Activated T-cell treated with anti-CD3 and anti-CD28 coated beads, Interleukin-2, amount 50 U/mL, for 1 hour (primary cell): ENCODE measurements around the gene AMFR.

Experiments used
- DNase-seq: peaks from one replicate; pipeline ENCODE4 v3.0.0-alpha.2; 2020

AMFR gene

DNA sequence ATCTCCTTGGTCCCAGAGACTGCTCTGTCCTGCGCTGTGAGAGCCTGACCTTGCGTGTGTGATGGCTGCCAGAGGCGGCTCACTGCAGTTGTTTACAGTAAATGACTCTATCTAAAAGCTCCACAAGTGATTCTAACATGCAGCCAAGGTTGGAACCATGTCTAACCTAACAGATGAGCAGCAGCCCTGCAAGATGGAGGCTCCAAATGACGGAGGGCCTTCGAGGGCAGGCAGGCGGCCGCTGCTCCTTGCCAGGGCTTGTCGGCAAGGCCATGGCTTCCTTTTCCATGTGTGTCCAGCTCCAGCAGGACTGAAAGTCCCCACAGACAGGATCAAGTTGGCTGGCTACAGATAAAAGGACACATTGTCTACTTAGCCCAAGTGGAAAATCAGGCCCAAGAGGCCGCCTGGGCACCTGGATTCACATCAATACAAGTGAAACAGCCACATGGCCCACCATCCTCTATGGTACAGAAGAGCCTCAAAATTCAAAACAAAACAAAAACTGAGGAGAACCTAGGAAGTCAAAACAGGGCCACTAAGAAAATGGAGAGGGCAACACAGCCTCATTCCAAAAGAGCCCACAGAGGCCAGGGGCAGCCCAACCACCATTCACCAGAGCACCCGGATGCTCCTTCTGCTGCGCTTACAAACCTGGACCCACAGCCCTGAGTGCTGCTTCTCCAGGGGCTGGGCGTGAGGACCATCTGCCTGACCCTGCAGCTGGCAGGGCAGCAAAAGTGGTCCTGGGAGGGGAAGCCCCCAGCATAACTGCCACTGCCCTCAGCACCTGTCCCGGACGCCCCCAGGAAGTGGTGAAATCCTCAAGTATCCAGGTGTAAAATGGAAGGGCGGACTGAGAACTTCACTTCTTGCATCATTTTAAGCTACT is 65.0 kb downstream of the AMFR start:
- no peak for DNase-seq

DNA sequence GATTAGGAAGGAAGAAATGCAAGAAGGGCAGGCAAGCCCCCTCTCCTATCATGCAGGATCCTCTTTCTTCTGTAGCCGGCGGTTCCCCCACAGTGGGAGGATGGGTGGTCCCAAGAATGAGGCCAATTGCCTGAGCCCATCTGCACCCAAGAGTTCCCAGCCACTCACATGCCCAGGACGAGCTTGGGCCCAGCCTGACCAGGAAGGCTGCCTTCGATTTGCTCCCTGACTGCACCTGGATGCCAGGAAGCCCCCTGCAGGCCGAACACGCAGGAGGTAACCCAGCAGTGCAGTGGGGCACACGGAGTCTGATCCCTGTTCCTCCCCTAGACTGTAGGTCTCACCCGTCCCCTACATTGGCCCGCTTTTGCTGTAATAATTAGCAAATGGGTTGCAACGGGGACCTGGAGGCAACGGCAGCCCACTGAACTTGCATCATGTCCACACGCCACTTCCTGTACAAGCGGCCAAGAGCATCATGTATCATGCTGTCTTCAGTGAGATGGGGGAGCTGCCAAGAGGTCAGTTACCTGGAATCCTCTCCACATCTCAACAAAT is 67.5 kb downstream of the AMFR start:
- peak; percentile 16 for DNase-seq

DNA sequence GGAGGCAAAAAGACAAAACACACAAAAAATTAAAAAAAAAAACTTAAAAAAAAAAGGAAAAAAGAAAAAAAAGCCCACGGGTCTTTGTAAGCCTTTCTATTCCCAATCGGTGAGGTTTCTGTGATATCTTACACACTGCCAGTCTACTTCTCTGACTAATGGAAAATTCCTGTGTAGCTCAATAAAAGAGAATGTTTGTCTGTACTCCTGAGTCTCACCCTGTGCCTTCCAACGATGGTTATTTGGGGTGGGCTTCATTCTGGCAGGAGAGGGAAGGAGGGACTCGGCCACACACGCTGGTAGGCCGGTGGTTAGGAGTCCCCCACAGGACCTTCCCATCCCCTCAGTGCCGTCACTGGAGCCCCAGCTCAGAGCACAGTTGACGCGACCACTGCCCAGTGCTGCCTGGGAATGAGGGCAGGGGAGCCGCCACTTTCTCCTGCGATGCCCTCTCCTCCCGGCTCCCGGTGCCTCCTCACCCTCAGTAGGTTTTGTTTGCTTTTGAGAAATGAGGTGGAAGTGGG is 68.0 kb downstream of the AMFR start:
- DNase-seq: peak; percentile 22

DNA sequence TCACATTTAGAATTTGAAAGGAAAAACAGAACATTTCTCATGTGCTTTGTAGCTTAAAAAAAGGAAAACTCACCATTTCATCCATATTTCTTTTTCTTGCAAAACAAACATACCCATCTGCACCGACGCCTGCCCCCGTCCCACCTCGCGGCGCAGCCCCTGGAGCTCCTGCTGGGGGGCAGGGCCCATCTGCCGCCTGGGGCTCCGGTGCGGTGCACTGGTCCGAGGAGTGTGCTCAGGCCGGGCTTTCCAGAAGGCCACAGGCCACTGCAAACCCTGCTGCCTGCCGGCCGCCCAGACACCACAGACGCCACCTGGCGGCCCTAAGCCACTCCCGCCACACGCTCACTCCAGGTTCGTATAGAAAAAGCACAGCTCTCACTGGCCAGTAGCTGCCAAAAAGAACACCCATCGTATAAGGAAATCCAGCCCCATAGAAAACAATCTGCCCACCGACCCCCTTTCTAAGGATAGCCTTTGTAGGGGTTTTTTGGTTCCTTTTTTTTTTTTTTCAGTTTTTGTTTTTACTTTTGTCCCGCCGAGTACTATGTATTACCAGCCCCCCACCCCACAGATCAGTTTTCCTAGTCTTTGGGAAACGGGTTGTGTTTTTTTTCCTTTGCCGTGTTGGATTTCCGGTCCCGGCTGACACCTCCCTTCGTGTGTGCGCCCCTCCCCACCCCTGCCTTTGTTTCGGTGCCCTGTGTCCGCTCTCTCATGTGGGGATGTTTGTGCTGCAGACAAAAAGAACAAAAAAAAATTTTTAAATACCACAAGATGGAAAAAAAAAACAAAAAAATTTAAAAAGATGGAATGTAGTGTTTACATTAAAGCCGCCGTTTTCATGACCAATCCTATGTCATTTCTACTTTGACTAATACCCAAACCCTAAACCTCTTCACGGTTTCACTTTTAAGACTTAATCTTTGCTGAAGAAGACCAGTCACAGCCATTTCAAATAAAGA is 68.8 kb downstream of the AMFR start:
- peak; percentile 65 for DNase-seq

DNA sequence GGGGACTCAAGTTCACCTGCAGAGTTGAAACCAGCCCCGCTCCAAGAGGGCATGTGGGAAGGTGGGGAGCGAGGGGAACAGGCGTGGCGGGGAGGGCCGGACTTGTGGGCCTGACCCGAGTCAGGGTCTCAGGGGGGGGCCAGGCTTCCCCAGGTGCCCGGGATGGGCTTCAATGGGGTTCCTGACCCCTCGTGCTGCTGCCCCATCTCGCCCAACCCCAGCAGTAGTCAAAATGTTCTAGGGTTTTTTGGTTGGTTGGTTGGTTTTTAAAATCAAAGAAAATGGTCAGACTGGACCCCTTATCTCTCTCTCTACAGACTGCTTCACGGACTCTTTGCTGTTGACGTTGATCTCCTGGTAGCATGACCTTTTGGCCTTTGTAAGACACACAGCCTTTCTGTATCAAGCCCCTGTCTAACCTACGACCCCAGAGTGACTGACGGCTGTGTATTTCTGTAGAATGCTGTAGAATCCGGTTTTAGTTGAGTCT is 69.5 kb downstream of the AMFR start:
- DNase-seq: peak; percentile 14

DNA sequence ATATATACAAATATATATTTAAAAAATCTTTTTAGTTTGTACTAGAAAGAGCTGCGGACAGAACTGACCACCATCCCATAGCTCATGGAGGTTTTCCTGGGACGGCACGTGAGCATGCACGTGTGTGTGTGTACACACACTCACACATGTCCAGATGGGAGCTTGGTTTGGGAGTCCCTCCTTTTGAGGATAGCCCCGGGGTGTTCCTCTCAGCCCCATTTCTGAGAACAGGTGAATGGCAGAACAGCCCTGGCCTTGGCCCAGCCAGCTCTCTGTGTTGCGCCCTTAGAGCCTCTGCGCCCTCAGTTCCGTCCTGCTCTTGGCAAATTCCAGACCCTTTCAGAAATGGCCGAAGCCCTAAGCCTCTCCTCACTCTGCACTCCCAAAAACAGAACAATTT is 70.1 kb downstream of the AMFR start:
- peak; percentile 4 for DNase-seq

DNA sequence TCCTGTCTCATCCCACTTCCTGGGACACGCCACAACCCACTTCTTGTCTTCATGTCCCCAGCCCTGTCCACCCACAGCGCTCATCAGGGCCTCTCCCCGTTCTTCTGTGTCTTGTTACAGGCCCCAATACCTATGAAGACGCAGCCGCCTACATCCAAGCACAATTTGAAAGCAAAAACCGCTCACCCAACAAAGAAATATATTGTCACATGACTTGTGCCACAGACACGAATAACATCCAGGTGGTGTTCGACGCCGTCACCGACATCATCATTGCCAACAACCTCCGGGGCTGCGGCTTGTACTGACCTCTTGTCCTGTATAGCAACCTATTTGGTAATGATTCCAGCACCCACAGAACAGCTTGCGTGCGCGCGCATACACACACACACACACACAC is 70.6 kb downstream of the AMFR start:
- peak; percentile 10 for DNase-seq

DNA sequence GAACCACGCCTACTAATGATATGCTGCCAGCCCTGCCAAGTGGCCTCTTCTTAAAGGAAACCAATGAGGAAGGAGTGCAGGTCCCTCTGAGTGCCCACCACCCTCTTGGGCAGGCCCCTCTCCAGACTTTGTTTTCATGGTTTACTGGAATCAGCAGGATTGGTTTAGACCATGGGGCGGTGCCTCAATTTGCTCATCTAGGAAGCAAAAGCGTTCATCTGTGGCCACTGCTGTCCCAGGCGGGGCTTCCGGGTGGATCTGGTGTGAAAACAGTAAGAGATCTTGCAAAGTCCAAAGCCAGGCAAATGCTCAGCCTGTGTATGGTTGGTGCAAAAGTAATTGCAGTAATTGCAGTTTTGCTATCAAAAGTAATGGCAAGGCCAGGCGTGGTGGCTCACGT is 71.3 kb downstream of the AMFR start:
- peak; percentile 13 for DNase-seq

DNA sequence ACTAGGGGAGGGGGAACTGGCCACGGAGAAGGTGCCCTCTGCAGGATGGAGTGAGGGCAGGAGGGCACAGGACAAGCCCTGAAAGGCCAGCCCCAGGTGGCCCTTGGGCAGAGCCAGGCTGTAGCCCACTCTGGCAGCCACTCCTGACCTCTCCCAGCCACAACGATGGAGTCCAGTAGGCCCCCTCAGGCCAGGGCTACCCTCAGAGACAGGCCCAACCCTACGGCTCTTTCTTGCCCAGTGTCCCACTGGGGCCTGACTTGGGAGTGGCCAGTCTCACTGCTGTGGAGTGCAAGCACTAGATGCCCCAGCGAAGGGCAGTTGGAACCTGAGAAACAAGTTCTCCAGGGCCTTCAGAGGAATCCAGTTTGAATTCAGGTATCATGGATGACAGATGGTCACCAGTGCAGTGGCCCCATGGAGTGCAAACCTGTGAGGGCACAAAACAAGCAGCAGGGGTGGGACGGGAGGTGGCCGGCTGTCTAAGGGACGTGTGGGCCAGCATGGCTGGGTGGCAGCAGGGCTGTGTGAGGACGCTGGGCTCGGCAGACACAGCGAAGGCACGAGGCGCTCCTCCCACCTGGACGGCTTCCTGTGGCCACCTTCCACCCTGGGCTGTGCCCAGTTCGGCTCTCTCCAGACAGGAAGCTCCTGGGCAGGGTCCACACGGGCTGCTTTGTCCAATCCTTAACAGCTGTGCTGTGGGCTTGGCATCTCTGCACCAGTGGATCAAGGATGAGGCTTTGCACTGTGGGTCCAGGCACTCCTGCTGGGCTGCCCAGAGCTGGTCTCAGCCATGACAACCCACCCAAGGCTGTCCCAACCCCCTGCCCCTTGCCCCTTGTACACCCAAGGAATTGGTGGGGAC is 72.1 kb downstream of the AMFR start:
- DNase-seq: peak; percentile 13

DNA sequence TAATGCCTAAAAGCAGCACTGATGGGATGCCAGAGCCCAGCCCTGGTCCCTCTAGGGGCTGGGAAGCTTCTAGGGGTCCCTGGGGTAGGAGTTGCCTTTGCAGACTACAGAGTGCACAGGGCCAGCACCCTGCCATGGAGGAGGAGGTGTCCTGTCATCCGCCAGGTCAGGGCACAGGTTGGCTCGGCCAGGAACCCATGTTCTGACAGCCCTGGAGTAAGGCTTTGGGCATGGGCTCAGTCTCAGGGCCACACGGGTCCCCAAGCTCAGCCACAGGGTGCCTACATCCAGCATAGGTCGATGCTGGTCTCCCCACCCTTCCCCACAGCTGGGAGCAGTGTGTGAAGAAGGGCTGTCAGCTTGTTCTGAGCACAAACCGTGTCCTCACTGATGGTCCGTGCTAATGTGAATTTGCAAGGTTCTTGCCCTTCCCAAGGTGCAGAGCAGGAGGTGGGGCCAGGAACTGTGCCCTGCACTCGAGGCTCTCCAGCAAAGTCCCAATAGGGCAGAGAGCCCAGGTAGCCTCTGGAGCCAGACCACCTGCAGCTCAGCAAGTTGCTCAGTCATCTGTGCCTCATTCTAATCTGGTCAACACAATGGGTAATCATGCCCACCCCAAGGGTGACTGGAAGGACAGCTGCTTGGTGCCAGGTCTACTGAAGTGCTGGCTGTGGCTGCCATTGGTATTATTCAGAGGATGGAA is 72.8 kb downstream of the AMFR start:
- peak; percentile 6 for DNase-seq

DNA sequence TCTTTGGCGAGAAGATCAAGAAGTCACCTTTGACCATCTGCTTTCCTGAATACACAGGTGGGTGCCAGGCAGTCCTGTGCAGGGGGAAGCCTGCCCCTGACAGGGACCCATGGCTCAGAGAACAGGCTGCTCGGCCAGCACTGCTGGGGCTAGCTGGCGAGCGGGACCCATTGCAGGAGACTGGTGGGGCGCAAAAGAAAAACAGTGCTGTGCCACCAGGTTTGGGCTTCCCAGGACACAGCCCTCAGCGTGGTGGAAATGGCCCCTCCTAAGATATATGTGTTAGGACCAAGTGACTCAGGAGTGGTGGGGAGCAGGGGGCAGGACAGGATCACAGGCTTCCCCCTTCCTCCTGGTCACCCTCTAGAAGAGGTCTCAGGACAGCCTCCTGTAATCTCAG is 73.9 kb downstream of the AMFR start:
- peak; percentile 6 for DNase-seq

DNA sequence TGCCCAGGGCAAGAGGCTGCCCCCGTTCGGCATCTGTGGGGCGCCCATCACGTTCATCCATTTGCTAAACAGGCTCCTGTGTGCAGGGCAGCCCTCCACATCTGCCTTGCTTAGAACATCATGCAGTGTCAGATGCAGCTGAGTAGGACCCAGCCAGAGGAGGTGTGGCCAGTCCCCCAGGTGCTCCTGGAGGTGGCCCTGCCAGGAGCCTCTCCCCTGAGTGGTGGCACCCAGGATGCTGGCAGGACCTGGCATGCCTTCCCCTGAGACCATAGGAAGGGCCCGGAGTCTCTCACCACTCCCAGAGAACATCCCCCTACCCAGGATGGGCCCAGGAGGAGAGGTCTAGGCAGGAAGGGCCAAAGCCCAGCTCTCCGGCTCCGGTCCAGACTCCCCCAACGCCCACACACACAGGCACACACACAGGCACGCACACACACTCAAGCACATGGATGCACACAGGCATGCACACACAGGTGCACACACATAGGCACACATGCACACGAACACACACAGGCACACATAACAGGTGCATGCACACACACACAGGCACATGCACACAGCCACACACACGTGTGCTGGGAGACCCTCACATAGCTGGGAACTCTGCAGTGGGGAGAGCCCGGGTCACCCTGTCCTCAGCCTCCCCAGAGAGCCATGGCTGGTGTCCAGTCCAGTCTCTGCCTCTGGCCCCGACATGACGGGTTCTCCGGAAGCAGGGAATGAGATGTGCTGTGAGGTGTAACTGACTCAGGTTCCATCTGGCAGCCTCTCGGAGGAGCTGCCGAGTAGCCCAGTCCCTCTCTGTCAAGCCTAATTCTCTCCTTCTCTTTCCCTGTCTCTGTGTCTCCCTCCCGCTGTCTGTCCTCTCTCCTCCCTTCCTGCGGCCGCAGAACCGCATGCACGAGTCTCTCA is 74.6 kb downstream of the AMFR start:
- peak; percentile 4 for DNase-seq

DNA sequence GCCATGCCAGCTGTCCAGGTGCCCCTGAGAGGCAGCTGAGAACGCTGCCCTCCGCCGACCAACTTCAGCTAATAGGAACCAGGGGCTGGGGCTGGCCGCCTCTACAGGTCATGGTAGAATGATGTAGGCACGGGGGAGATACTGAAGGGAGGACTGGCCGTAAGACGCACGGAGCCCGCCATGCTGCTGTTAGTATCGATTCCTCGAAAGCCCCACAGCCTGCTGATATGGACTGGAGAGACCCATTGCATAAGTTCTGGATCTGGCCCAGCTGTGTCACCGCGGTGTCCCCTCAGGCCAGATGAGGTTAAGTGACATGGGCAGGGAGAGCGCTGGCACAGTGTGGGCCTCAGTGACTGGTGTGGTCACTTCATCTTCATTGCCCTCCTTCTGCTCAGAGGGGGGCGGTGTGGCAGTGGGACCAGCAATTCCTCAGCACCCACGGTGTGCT is 75.6 kb downstream of the AMFR start:
- no peak for DNase-seq

DNA sequence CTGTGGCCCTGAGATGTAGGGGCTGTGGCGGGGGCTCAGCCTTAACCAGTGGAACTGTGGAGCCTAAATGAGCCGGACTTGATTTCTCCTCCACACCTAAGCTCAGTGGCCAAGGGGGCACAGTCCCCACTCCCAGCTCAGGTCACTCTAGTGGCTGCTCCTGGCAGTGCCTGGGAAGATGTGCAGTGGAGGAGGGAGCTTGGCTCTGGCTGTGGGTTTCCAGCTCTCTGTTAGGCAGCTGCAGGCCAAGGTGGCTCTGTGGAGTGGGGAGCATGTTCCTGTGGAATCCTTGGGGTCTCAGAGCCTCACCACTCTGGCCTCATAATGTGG is 76.3 kb downstream of the AMFR start:
- DNase-seq: no peak

DNA sequence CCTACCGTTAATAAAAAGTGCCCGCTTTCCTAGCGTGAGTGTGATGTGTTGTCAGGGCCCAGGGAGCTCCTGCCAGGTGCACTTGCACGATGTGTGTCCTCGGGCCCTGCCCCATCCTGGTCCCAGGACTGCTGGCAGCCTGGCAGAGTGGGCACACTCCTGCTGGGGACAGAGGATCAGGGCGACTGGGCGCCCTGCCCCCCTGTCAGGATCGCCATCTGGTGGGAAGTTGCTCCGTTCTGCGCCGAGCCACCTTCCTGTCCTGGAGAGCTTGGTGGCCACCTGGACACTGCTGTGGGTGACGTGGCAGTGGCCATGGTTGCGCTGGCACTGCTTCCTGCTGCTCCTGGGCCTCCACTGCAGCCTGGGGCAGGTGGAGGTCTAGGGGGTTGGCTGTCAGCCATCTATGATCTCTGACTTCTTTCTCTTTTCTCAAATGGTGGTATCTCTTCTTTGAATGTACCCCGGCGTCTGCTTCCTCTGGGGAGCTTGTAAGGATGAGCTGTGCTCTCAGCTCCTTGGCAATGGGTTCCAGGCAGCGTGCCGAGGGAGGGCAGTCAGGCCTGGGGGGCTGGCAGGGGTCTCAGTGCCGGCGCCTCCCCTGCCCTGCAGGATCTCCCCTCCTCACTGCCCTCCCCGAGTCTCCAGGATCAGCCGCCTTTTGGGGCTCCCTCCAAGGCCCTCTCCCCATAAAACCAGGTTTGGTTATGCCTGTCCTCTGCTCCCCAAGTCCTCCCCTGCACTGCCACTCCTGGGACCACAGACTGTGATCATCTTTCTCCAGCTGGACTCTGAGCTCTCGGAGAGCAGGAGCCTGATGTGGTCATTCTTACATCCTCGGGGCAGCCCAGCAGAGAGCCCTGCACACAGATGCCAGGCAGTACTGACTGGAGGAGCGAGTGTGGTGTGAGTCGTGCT is 76.9 kb downstream of the AMFR start:
- DNase-seq: no peak

DNA sequence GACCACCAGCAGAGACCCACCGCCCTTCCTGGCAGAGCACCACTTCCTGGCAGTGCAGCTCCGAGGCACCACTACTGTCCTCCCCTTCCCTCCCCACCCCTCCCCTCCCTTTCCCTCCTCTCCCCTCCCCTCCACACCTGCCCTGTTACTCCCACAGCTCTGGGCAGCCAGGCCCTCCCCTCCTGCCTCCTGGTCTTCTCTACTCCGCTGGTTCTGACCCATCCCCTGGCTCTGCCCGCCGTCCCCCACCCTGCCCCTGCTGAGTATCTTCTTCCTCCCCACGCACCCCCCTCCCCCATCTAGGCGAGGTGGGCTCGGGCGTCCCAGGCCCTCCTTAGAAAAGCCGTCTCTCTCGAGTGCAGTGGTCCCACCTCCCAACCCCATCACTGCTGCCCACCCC is 77.7 kb downstream of the AMFR start:
- DNase-seq: no peak

DNA sequence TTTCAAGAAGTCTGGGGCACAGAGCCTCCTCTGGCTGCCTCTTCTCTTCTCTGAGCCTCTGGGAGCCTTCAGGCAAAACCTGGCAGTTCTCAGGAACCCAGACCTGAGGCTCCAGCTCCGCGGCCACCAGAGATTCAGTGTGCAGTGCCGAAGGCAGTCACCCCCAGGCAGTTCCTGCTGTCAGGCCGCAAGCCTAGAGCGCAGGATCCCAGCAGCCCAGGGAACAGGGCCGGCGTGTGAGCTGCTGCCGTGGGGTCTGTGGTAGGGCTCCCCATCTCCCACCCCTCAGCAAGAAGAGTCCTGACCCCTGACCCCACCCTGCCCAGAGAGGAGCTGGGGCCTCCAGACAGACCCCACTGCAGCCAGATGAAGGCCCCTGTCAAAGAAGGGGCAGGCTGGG is 78.2 kb downstream of the AMFR start:
- DNase-seq: no peak

DNA sequence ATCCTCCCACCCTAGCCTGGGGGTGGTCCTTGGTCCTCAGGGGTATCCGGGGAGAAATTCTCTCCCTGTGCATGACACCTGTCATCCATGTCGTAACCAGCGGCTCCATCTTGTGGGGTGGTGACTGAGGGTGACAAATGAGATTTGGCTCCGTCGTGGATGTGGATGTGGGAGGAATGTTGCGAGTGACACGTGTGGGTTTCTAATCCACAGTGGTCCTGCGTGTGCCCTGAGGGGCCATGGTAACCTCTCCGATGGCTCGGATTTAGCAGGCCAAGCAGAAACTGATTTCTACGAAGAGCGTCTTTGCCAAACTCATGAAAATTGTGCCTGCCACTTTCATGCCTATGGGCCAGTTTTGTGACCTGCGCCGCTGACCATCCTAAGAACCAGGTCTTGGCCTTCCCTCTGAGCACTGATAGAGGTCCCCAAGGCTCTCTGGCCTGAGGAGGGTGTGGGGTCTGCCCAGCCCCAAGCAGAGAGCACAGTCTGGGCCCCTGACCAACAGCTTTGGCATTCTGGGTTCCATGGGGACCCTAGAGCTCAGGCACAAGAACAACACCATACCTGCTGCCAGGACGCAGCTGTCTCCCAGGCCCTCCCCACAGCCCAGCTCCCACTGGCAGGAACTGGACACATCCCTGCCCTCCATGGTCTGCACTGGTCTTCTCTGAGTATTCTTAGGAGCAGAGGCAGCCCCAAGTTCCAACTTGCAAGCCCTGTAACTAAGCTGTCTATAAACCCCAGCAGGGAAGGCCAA is 79.0 kb downstream of the AMFR start:
- no peak for DNase-seq
